Stimulated activated CD4-positive, alpha-beta T cell treated with anti-CD3 and anti-CD28 coated beads, Interleukin-1b, Interleukin-23, amount 100 ng/mL, for 48 hours (primary cell): Measurements from ENCODE around the gene TP53I3.
"Not testable (repeated sequence)": the region's sequence is repeated elsewhere in the genome, so short reads cannot be mapped to it uniquely, and the experiment has no call there.

ENCODE experiments used
- DNase-seq: peaks from one replicate; pipeline ENCODE4 v3.0.0-alpha.2; 2020

The TP53I3 gene

DNA sequence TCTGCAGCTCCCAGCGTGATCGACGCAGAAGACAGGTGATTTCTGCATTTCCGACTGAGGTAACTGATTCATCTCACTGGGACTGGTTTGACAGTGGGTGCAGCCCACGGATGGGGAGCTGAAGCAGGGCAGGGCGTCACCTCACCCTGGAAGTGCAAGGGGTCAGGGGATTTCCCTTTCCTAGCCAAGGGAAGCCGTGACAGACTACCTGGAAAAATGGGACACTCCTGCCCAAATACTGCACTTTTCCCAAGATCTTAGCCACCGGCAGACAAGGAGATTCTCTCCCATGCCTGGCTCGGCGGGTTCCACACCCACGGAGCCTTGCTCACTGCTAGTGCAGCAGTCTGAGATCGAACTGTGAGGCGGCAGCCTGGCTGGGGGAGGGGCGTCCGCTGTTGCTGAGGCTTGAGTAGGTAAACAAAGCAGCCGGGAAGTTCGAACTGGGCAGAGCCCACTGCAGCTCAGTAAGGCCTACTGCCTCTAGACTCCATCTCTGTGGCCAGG, 10.6 kb upstream of the TP53I3 start:
- DNase-seq, result not testable (repeated sequence)

GRCh38 chr2:24093270-24093669, 8.6 kb upstream of the TP53I3 start:
- DNase-seq, result not testable (repeated sequence)

DNA sequence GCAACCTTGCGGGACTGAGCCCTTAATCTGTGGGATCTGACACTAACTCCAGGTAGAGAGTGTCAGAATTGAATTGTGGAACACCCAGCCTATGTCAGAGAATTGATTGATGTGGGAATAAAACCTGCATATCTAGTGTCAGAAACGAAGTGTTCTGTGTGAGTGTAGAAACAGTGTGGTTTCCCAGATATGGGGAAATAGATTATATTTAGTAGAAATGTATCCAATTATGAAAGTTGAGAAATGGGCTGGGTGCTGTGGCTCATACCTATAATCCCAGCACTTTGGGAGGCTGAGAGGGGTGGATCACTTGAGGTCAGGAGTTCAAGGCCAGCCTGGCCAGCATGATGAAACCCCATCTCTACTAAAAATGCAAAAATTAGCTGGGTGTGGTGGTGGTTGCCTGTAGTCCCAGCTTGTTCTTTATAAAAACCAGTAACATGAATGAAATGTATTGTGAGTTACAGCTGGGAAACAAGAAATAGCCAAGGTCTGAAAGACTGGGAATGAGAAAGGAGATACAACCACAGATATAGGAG, 4.3 kb upstream of the TP53I3 start:
- no peak for DNase-seq

DNA sequence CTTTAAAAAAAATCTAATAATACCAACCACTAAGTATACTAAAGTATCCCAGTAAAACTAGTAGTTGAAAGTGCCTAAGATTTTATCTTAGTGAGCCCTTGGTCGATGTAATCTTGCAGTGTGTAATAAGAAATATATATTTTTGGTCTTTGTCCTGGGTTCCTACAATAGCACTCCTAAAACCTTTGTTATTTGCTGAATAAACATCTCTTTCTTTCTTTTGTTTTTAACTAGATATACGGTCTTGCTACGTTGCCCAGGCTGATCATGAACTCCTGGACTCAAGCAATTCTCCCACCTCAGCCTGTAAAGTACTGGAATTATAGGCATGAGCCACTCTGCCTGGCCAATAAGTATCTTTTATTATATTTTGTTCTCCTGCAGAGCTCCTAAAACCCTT, 2.4 kb upstream of the TP53I3 start:
- DNase-seq, result no peak

GRCh38 chr2:24086241-24086640, 1.6 kb upstream of the TP53I3 start:
- DNase-seq, result no peak

DNA sequence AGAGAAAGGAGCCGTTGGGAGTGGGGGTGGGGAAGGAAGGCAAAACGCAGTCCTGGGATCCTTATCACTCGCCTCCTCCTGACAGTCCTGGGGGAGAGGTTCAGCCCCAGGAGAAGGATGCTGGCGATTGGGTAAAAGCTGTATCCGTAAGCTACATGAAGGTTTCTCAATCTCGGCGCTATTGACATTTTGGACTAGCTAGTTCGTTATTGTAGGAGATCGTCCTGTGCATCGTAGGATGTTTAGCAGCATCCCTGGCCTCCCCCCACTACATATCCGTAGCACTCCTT, 511 bp upstream of the TP53I3 start:
- no peak for DNase-seq

- peak; percentile 27 for DNase-seq
These were observed 858 bp downstream of the TP53I3 start for GRCh38 chr2:24083567-24084385.

- no peak for DNase-seq
These were observed 1.7 kb downstream of the TP53I3 start for GRCh38 chr2:24082787-24083566.

DNA sequence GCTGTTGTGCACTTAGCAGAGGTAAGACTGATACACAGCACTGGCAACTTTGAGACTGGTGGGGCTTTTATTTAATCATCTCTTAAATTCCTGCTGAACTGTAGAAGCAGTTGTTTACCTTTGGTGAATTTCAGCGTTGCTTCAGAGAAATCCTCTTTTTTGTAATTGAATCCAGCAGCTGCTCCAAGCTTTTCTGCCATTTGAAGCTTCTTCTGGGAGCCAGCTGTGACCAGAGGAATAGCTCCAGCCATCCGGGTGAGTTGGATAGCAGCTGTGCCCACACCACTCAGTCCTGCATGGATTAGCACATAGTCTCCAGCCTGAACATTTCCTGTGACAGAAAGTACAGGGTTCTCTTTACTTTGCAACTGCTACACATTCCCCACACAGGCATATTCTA, 3.9 kb downstream of the TP53I3 start:
- no peak for DNase-seq

DNA sequence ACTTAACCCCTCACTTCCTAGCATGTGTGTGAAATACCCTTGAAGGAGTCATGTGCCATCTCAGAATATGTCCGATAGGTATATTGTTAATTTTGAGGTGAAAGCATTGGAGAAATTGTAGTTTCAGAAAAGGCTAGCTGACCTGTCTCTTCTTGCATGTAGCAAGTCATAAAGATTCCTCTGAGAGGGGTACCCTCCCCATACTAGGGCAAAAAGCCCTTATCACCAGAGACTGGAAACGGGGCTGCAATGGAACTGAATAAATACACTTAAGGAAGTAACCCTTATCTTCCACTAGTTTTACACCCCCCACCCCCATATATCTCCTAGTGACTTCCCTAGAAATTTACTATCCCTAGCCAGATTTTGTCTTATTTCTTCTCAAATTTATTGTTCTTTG, 6.8 kb downstream of the TP53I3 start:
- DNase-seq, result no peak

DNA sequence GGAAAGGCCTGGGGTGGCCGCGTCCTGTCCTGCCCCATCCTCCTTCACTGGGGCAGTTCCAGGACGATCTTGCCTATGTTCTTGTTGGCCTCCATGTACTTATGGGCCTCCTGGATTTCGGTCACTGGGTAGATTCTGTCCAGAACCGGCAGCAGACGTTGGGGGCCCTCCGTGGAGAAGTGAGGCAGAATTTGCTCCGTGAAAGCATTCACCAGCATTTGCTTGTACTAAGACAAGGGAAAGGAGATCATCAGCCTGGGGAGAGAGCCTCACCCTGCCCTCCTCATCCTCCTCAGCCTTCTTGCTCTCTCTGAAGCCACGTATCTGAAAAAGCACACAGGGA, 7.1 kb downstream of the TP53I3 start:
- no peak for DNase-seq

DNA sequence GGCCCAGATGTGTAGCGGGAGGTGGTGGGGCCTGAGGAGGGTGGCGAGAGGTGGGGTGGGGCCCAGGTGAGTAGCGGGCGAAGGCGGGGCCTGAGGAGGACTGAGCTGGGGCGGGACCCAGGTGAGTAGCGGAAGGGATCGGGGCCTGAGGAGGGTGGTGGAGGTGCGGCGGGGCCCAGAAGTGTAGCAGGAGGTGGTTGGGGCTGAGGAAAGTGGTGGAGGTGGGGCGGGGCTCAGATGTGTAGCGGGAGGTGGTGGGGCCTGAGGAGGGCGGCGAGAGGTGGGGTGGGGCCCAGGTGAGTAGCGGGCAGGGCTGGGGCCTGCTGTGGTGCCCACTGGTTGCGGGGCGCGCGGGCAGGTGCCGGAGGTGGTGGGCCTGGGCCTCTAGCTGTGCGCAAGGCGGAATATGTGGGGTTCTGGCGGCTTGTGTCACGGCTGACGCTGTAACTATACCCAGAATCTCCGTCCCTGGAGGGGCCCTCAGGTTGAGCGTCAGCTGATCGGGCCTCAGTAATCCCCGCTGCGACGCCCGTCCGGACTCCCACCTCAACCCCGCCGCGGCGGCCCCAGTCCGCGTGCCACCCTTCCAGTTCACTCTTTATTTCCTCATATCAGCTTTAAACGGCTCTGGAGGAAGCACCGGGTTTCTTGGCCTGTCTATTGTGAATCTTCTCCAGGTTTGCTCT, 7.6 kb downstream of the TP53I3 start:
- DNase-seq, result no peak

DNA sequence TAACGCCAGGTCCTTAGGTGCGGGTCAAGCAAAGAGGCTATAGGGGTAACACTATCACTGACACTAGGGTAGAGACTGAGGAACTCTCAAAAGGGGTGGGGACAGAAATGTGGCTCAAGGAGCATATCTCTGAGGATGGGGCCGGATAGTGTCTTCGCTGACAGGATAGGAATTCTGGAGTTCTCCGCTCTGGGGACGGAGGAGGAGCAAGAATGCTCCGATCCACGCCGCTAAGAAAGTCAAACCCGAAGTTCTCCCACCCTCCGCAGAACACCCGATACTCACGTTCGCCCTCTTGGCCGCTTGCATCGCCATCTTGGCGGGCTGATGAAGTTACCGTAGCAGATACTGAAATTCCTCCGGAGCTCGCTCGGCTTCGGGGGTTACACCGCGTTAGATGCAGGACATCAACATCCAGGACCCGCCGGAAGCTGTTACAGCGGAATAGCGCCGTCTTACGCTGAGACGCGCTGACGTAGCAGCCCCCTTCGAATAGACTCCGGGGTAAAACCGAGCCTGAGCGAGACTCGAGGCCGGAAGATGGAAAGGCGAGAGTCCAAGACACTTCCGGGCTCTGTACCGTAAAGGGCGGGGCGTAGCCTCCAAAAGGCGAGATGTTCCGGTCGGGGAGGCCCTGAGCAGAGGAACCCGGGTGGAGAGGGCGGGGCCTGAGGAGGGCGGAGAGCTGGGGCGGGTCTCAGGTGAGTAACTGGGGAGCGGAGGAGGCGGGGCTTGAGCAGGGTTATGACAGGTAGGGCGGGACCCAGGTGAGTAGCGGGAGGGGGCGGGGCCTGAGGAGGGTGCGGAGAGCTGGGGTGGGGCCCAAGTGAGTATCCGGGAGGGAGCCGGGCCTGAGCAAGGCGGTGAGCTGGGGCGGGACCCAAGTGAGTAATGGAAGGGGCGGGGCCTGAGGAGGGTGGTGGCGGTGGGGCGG, 8.5 kb downstream of the TP53I3 start, which contains the start of gene SF3B6:
TSS of gene SF3B6 (minus strand) at position 412 of the 934 bp plus-strand sequence. CDS start at position 315, 97 bp downstream.
- peak; percentile 100 for DNase-seq

DNA sequence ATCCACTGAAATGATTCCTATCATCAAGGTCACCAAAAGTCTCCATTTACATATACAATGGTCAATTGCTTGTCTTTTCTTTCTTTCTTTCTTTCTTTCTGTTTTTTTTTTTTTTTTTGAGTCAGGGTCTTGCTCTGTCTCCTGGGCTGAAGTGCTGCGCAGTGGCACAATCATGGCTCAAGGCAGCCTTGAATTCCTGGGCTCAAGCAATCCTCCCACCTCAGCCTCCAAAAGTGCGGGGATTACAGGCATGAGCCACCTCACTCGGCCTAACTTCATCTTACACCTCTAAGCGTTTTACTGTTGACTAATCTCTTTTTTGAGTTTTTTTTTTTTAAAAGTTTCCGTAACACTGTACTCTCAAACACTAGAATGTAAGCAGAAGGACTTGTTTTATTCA, 9.4 kb downstream of the TP53I3 start:
- no peak for DNase-seq

DNA sequence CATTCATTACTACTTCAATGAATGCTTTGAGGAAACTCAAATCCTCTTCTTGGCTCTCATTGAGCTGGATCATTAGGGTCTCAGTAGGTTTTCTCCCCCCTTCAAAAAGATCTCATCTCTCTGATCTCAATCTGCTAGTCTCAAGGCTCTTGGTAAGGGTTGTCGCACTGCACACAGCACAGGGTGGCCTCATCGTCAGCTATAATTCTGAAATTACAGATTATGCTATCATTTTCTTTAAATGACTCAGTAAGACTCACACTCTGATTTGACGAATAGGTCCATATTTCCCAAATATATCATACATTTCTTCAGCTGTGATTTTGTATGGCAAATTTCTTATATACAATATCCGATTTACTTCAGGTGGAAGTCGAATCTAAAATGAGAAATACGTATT, 10.8 kb downstream of the TP53I3 start:
- DNase-seq, result no peak

- no peak for DNase-seq
These were observed 12.4 kb downstream of the TP53I3 start for GRCh38 chr2:24072259-24072658.

GRCh38 chr2:24065341-24065740, 19.3 kb downstream of the TP53I3 start:
- DNase-seq, result no peak

GRCh38 chr2:24058564-24059271, 25.9 kb downstream of the TP53I3 start:
- no peak for DNase-seq

GRCh38 chr2:24055750-24056149, 28.9 kb downstream of the TP53I3 start:
- no peak for DNase-seq

DNA sequence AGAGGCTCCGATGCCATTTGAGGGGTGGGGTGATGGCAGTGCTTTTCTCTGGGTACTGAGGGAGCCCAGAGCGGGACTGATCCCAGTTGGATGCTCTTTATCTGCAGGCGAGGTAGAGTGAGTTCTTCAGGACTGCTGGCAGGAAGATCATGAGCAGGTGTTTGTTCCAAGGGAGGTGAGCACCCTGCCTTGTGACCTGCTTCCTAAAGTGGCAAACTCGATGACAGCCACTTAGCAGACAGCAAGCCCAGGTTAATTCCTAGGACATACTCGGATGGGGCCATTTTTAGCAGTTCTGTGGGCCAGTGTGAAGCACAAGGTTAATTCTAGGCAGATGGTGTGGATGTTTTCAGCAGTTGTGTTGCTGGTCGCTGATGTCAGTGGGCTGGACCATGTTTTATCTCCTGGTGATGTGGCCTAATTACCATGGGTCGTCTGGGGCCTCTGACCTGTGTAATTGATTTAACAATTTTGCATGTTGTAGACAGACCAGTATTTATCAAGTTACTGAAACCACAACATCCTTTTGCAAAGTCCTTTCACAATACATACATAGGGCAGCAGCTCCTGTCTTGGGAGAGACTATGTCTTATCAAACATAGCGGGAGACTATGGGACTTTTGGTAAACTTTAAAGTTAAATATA, 30.1 kb downstream of the TP53I3 start:
- DNase-seq, result no peak

DNA sequence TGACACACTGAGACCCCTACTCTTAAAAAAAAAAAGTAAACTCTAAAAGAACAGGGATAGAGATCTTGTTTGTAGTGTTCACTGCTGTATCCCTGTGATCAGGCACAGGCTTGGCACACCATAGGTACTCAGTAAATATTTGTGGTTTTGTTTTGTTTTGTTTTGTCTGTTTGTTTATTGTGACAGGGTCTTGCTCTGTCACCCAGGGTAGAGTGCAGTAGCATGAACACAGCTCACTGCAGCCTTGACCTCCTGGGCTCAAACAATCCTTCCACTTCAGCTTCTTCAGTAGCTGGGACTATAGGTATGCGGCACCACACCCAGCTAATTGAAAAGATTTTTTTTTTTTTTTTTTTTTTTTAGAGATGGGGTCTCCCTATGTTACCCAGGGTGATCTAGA, 31.7 kb downstream of the TP53I3 start:
- no peak for DNase-seq
